ENCODE measurements around the gene DENND1A.

The DENND1A gene

GRCh38 chr9:123685489-123686083 is 244.3 kb downstream of the DENND1A start:
- Histone ChIP-seq H3K9ac (ENCODE audit: low read depth, low read length, poor library complexity, severe bottlenecking) (no peak overlapping the region), H3K36me3 (ENCODE audit: insufficient read depth, low read length) (no peaks in the 10 kb centered on the region), H2AFZ (ENCODE audit: low read length) (no peak overlapping the region), H3K9me3 (ENCODE audit: insufficient read depth, low read depth, low read length) (no peaks in the 10 kb centered on the region), H3K4me2 (ENCODE audit: low read depth, low read length, poor library complexity, severe bottlenecking) (no peak overlapping the region), H3K27me3 (ENCODE audit: insufficient read depth, low read length, poor library complexity, severe bottlenecking) (no peaks in the 10 kb centered on the region), H3K79me2 (ENCODE audit: insufficient read depth, low read length) (no peaks in the 10 kb centered on the region), H4K20me1 (ENCODE audit: insufficient read depth, low read length, poor library complexity, severe bottlenecking) (no peaks in the 10 kb centered on the region), H3K4me3 (ENCODE audit: low read length, poor library complexity, severe bottlenecking) (no peak overlapping the region), H3F3A (ENCODE audit: low read depth) (no peaks in the 10 kb centered on the region), H3K9me2 (replicated peaks; ENCODE audit: low read depth, low read length) (no peaks in the 10 kb centered on the region), H3K4me1 (ENCODE audit: insufficient read depth, low read length, poor library complexity, severe bottlenecking) (peaks cover 6% of the 10 kb centered on the region)
- no peak for TF ChIP-seq CTCF (conservative IDR thresholded peaks at IDR 0.05; ENCODE audit: low read length)
- TF ChIP-seq EZH2phosphoT487 (IDR thresholded peaks at IDR 0.05; ENCODE audit: borderline replicate concordance) = no peak

- Histone ChIP-seq H3K27me3 (ENCODE audit: insufficient read depth, low read length, poor library complexity, severe bottlenecking) (no peaks in the 10 kb centered on the region), H3K4me3 (ENCODE audit: low read length, poor library complexity, severe bottlenecking) (no peak overlapping the region), H3K9ac (ENCODE audit: low read depth, low read length, poor library complexity, severe bottlenecking) (no peak overlapping the region), H4K20me1 (ENCODE audit: insufficient read depth, low read length, poor library complexity, severe bottlenecking) (no peaks in the 10 kb centered on the region), H3K9me2 (replicated peaks; ENCODE audit: low read depth, low read length) (no peaks in the 10 kb centered on the region), H2AFZ (ENCODE audit: low read length) (no peak overlapping the region), H3F3A (ENCODE audit: low read depth) (no peaks in the 10 kb centered on the region), H3K4me2 (ENCODE audit: low read depth, low read length, poor library complexity, severe bottlenecking) (no peak overlapping the region), H3K9me3 (ENCODE audit: insufficient read depth, low read depth, low read length) (no peaks in the 10 kb centered on the region), H3K4me1 (ENCODE audit: insufficient read depth, low read length, poor library complexity, severe bottlenecking) (peaks cover 6% of the 10 kb centered on the region), H3K79me2 (ENCODE audit: insufficient read depth, low read length) (no peaks in the 10 kb centered on the region), H3K36me3 (ENCODE audit: insufficient read depth, low read length) (no peaks in the 10 kb centered on the region)
- TF ChIP-seq EZH2phosphoT487 (IDR thresholded peaks at IDR 0.05; ENCODE audit: borderline replicate concordance) = no peak
- TF ChIP-seq CTCF (conservative IDR thresholded peaks at IDR 0.05; ENCODE audit: low read length) = no peak
These were observed 245.4 kb downstream of the DENND1A start for GRCh38 chr9:123684393-123685149.

- H3F3A ChIP-seq (ENCODE audit: low read depth) = no peaks in the 10 kb centered on the region
- no peaks in the 10 kb centered on the region for H3K79me2 ChIP-seq (ENCODE audit: insufficient read depth, low read length)
- no peaks in the 10 kb centered on the region for H4K20me1 ChIP-seq (ENCODE audit: insufficient read depth, low read length, poor library complexity, severe bottlenecking)
- no peaks in the 10 kb centered on the region for H3K9me2 ChIP-seq (replicated peaks; ENCODE audit: low read depth, low read length)
- no peak overlapping the region for H3K9ac ChIP-seq (ENCODE audit: low read depth, low read length, poor library complexity, severe bottlenecking)
- H3K4me2 ChIP-seq (ENCODE audit: low read depth, low read length, poor library complexity, severe bottlenecking) = no peak overlapping the region
- H3K9me3 ChIP-seq (ENCODE audit: insufficient read depth, low read depth, low read length) = no peaks in the 10 kb centered on the region
- no peak overlapping the region for H2AFZ ChIP-seq (ENCODE audit: low read length)
- TF ChIP-seq CTCF (conservative IDR thresholded peaks at IDR 0.05; ENCODE audit: low read length) (no peak), EZH2phosphoT487 (IDR thresholded peaks at IDR 0.05; ENCODE audit: borderline replicate concordance) (no peak)
- peaks cover 6% of the 10 kb centered on the region for H3K4me1 ChIP-seq (ENCODE audit: insufficient read depth, low read length, poor library complexity, severe bottlenecking)
- H3K27me3 ChIP-seq (ENCODE audit: insufficient read depth, low read length, poor library complexity, severe bottlenecking) = no peaks in the 10 kb centered on the region
- no peak overlapping the region for H3K4me3 ChIP-seq (ENCODE audit: low read length, poor library complexity, severe bottlenecking)
- no peaks in the 10 kb centered on the region for H3K36me3 ChIP-seq (ENCODE audit: insufficient read depth, low read length)
These were observed 247.2 kb downstream of the DENND1A start for GRCh38 chr9:123682746-123683145.
